Fibroblast of peridontal ligament (primary cell): ENCODE measurements around the gene RNF31.

ENCODE experiments used
- DNase-seq: peaks from one replicate; pipeline ENCODE4 v3.0.0-alpha.2; 2010; ENCODE audit errors: extremely low read depth

RNF31 gene

GRCh38 chr14:24182110-24182882, 35.0 kb downstream of the RNF31 start:
- no peak for DNase-seq

GRCh38 chr14:24183014-24183481, 35.8 kb downstream of the RNF31 start:
- DNase-seq = no peak

GRCh38 chr14:24184104-24184970, 37.0 kb downstream of the RNF31 start:
- no peak for DNase-seq

GRCh38 chr14:24185026-24185425, 37.7 kb downstream of the RNF31 start:
- DNase-seq = no peak

- DNase-seq = no peak
Measured at GRCh38 chr14:24185741-24186140, 38.4 kb downstream of the RNF31 start.

- no peak for DNase-seq
Measured at GRCh38 chr14:24186831-24187538, 39.7 kb downstream of the RNF31 start.

GRCh38 chr14:24187539-24187915, 40.2 kb downstream of the RNF31 start:
- DNase-seq = no peak

- peak; percentile 97 for DNase-seq
Measured at GRCh38 chr14:24188251-24189058, 41.2 kb downstream of the RNF31 start, which contains the start of gene IPO4. Gene IPO4 (minus strand): TSS chr14:24188816. CDS start chr14:24188787, 29 bp downstream.

- DNase-seq = no peak
Measured at GRCh38 chr14:24189059-24189375, 41.7 kb downstream of the RNF31 start.

- no peak for DNase-seq
Measured at GRCh38 chr14:24189460-24189859, 42.2 kb downstream of the RNF31 start.

- DNase-seq = no peak
Measured at GRCh38 chr14:24190416-24190815, 43.1 kb downstream of the RNF31 start.

GRCh38 chr14:24192933-24193332, 45.6 kb downstream of the RNF31 start:
- DNase-seq = no peak

- no peak for DNase-seq
Measured at GRCh38 chr14:24194186-24194872, 47.0 kb downstream of the RNF31 start.

- no peak for DNase-seq
Measured at GRCh38 chr14:24194873-24195185, 47.5 kb downstream of the RNF31 start.

GRCh38 chr14:24195186-24196070, 48.1 kb downstream of the RNF31 start, which contains the start of gene TM9SF1:
Gene TM9SF1 (minus strand): TSS chr14:24195441. CDS start chr14:24195019, 422 bp downstream.
- peak; percentile 79 for DNase-seq

- DNase-seq = peak; percentile 33
Measured at GRCh38 chr14:24196071-24197055, 49.1 kb downstream of the RNF31 start.

GRCh38 chr14:24197056-24197450, 49.8 kb downstream of the RNF31 start:
- DNase-seq = no peak

- DNase-seq = no peak
Measured at GRCh38 chr14:24198814-24199524, 51.7 kb downstream of the RNF31 start.
